Stimulated activated CD4-positive, alpha-beta T cell treated with anti-CD3 and anti-CD28 coated beads, TNF-alpha, amount 100 ng/mL, for 1 hour (primary cell): ENCODE data around the gene SYNPR.
"Not testable (repeated sequence)": the region's sequence is repeated elsewhere in the genome, so short reads cannot be mapped to it uniquely, and the experiment has no call there.

Experiments used
- DNase-seq, 3 donors: peaks; one replicate each; pipeline ENCODE4 v3.0.0-alpha.2; 2020; ENCODE audit warnings: low read depth in 3 of 3, low spot score in 1 of 3

Gene SYNPR

DNA sequence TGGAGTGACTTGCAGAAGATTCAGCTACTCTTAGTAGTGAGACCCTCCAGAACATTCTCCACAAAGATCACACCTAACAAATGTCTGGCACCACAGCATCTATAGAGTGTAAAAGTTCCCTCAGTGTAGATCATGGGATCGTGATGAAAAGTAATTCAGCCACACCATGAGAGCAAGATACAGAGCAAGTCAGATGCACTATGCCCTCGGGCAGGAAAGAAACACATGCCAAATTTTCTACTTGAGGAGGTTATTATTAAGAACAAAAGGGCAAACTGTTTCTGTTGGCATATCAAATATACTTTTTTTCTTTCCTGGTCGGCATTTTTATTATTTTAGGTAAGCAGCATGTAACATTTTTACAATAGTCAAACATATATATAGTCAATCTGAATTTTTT is 329.6 kb downstream of the SYNPR start:
- DNase-seq = no peak

DNA sequence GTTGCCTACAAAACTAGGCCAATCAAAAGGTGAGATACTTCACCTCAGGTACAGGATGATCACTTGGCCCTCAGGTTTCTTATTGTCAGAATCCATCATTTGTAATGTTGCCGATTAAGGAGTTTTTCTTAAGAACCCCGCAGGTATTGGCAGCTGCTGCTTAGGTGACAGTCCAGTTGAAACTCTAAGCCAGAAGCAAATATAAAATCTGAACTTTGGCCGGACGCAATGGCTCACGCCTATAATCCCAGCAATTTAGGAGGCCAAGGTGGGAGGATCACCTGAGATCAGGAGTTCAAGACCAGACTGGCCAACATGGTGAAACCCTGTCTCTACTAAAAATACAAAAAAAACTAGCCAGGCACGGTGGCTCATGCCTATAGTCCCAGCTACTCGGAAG is 331.3 kb downstream of the SYNPR start:
- DNase-seq = no peak

DNA sequence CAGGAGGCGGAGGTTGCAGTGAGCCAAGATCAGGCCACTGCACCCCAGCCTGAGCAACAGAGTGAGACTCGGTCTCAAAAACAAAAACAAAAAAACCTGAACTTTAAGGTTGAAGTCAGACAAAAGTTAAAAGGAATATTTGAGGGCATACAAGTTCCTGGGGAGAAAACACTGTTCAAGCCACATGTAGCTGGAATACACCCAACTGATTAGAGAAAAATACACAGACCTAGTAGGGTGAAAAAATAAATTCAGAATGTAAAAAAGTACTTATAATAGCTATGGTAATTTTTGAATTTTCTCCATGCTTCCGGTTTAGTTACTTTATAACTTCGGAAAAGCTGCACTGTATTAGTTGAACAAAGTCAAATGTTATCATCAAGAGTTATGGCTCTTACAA is 331.7 kb downstream of the SYNPR start:
- DNase-seq = no peak

DNA sequence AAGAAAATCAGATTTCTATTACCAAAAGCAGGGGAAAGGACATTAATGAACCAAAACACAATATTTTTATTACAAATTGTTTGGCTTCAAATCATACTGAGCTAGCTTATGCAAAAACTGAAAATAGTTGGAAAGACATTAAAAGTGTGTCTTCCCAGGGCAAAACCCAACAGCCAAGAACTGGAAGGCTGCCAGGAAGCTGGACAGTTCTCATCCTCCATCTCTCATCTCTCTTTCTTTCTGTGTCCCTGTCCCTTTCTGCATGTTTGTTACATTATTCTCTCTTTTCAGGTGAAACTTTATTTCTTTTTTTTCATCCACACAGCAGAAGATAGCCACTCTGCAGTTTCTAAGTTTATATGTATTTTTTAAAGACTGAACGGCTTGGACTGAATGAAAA is 333.3 kb downstream of the SYNPR start:
- no peak for DNase-seq

DNA sequence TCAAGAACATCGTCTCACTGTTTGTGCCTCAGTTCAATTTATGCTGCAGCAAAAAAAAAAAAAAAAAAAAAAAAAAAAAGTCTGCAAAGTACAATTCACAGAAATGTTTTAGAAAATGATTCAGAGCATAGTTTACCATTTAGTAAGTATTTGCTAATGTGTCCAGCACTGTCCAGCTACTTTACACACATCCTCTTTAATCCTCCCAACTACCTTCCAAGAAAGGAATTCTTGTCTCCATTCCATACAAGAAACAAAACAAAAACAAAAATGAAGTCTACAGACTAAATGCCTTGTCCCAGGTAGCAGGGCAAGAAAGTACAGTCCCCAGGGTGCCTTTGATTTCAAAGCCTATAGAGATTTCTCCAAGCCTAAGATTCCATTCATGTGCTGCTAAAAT is 335.5 kb downstream of the SYNPR start:
- DNase-seq = no peak

DNA sequence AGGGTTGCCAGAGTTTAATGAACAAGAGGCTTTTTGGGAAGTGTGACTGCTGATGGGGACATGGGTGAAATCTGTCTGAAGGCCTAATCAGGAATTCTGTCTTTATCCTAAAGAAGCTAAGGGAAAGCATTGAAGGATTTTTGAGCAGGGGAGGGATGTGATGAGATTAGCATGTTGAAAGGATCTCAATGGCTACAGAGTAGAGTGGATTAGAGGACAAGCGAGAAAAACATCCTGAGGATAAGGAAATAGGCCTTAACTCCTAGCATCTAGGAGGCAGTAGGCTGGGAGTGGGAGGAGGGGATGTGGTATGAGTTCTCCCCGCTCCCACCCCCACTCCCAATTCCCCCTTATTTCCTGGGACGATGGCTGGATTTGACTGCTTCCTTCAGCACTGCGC is 339.3 kb downstream of the SYNPR start:
- DNase-seq = no peak

DNA sequence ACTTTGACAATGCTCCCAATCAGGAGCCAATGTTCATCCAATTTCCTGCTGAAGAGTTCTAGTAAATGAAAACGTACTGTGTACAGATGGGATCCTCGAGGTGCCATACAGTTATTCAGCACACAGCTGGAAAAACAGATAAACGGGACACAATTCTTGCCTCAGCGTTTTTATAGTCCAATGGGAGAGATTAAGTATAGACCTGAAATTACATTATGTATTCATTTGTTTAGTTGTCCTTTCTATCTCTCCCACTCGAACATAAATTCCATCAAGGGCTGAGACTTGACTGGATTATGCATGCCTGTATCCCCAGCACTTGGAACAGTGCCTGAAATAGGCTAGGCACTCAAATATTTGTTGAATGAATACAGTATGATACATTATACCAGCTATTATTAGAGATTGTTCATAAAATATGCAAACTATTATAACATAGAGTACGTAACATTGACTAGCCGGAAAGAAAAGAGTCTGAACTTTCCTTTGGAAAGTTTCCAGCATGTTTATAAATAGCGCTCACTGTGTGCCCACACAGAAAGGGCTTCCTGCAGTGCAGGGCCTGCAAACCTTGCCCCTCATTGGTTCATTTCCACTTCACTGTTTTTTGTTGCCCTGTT is 346.9 kb downstream of the SYNPR start:
- DNase-seq = no peak

DNA sequence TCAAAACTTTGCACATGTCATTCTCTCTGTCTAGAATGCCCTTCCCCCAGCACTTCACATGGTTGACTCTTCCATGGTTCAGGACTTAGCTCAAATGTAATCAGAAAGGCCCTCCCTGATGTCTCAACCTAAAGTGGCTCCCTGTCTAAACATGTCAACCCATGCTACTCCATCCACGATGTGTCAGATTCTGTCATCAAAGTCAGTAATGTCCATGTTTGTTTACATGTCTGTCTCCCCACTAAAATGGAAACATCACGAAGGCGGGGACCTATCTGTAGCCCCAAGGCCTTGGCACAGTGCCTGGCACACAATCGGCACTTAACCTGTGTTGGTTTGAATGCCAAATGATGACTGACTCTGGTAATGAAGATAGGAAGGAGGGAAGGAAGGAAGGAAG is 353.6 kb downstream of the SYNPR start:
- no peak for DNase-seq

DNA sequence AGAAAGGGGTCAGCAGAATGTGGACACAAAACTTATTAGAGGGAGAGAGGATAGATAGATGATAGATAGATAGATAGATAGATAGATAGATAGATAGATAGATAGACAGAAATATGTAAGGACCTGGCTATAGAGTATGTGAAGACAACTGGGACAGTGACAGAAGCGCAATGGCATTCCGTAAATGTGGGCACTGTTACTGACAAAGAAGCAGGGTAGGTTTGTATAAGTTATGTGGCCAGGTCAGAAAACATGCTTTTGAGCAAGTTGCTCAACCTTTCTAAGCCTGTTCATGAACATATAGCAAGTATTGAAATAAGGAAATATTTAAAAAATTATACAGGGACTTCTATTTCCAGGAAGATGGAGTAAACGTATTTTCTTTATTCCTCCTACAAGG is 357.1 kb downstream of the SYNPR start:
- no peak for DNase-seq

DNA sequence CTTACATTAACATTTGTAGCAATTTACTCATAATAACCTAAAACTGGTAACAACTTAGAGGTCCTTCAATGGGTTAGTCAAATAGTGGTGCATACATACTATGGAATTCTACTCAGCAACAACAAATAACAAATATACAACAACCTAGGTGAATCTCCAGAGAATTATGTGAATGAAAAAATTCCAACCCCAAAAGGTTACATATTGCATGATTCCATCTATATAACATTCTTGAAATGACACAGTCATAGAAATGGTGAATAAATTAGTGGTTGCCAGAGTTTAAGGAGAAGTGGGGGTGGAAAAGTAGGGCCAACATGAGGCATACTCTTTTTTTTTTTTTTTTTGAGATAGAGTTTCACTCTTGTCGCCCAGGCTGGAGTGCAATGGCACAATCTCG is 361.7 kb downstream of the SYNPR start:
- no peak for DNase-seq

DNA sequence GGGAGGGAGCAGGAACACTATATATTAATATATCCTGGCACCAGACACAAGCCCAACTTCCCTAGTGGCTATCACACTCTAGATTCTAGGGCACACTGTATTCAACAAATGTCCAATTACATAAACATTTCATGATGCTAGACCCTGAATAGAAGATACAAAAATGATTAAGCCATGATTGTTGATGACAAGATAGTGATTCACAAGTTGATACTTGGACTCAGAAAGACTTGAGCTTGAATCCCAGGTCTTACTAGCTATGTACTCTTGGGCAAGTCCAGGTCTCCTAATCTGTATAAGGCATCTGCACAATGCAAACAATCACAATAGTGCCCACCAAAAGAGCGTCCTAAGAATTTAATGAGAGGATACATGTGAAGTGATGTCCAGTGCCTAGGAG is 364.4 kb downstream of the SYNPR start:
- DNase-seq = no peak

DNA sequence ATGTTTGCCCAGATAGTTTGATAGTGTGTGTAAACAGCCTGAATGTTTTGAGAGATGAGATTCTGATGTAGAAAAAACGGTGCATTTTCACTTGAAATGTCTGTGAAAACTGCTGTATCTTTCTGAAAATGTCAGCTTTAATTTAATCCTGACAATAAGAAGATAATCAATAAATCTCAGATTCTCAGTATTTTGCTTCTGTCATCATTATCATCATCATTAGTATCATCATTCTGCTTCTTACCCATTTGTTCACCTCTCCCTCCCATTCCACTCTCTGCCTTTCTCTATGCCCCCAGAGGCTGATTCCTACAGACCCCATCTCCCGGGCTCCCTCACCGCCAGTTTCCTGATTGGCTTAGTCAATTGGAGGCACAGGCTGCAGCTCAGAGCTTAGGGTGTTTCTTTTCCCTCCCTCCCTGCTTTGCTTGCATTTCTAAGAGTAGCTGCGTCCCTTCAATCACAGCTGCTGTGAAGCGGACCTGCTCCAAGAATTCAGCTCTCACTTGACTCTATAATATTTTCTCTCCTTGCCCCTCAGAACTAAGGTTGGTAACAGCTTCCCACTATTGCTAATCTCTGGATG is 366.2 kb downstream of the SYNPR start:
- no peak for DNase-seq

DNA sequence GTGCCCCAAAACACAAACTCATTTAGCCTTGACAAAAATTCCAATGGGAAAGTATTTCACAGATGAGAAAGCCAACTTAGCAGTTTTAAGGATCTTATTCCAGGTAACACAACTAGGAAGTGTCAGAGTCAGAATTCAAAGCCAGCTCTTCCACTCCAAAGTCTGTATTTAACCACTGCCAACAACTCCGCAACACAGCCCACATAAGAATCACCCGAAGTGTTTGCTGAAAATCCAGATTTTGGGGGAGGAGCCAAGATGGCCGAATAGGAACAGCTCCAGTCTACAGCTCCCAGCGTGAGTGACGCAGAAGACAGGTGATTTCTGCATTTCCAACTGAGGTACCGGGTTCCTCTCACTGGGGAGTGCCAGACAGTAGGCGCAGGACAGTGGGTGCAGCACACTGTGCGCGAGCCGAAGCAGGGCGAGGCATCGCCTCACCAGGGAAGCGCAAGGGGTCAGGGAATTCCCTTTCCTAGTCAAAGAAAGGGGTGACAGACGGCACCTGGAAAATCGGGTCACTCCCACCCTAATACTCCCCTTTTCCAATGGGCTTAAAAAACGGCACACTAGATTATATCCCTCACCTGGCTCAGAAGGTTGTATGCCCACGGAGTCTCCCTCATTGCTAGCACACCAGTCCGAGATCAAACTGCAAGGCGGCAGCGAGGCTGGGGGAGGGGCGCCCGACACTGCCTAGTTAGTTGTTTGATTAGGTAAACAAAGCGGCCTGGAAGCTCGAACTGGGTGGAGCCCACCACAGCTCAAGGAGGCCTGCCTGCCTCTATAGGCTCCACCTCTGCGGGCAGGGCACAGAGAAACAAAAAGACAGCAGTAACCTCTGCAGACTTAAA is 367.0 kb downstream of the SYNPR start:
- not testable (repeated sequence) for DNase-seq

DNA sequence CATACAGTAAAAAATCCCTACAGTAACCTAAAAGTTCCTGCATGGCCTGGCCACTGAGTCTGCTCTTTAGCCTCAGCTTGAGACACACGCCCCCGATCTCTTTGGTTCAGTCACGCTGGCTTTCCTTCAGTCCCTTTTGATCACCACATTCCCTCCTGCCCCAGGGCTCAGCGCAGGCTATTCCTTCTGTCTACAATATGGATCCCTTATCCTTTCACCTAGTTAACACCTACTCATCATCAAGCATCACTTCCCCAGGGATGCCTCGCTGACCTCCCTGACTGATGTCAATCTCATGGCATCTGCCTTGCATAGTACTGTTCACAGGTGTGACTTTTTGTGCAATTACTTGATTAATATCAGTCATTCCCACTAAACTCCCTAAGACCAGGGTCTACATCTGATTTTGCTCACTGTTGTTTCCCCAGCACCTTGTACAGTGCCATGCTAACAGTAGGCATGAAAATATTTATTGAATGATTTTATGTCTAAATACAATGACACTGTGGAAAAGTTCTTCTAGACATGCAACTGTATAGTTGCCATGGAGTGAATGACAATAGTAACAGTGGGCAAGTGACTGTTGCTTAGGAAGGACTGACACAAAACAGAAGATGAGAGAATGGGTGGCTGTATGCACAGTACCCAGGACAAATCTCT is 374.1 kb downstream of the SYNPR start, which contains the start of gene SNTN:
Gene SNTN, plus strand, starts transcription at position 610 of the 660 bp plus-strand sequence. Its CDS starts 13 bp downstream, at position 623.
- no peak for DNase-seq

DNA sequence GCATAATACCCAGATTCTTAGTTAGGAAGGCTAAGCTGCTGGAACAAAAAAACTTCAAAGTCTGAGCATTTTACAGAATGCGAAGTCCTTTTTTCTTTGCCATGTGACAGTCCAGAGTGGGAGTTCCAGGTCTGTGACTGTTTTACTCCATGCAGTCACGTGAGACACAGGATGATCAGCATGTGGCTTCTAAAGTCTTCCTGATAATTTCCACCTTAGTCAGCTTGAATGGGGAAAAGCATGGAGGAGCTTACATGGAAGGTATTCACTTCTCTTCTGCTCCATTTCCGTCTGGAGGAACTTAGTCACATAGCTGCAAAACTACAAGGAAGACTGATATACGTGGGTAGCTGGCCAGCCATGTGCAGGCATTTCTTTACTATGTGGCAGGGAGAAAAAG is 376.1 kb downstream of the SYNPR start:
- no peak for DNase-seq

DNA sequence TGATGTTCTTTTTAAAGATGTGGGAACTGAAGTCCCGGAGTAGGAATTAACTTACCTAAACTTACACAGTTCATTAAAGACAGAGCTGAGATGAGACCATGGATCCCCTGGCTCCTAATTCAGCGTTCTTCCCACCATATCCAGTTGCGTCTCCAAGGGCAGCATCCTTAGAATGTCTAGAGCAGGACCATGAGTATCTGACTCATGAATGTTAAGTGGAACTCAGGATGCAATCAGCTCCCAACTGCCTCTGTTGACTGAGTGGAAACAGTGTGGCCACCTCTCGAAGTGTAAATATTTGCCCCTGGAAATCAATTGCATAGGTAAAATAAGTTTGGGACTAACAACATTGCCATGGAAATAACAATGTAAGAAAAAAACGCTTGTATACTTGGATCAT is 376.8 kb downstream of the SYNPR start:
- no peak for DNase-seq

DNA sequence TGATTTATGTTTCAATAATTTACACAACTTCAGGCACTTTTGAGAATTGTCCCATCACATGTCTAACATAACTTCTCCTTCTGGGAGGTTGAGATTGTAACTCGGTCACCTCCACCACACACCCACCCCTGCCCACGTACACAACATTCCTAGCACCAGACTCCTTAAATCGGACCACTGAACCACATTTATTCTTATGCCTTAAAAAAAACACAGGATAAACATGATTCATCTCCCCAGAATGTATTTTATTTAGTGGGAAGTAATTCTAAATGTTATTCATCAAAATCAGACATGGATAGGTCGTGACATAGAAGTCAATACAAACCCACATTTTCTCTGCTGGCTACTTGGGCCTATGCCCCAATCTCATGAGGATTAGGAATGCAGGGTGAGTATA is 377.4 kb downstream of the SYNPR start:
- DNase-seq = no peak

DNA sequence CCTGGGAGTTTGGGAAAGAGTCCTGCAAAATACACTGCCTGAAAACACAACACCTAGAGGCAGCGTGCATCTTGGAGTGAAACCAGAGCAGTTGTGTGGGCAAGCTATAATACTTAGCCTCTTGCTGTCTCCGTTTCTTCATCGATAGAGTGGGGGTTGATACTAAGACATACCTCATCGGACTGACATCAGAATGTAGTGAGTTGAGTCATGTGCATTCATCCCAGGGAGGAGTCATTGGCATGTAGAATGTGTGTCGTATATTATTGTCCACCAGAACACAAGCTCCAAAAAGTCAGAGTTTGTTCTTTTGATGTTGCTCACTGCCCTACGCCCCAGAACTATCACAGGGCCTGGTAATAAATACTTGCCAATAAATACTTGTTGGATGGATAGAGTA is 378.7 kb downstream of the SYNPR start:
- DNase-seq = no peak

DNA sequence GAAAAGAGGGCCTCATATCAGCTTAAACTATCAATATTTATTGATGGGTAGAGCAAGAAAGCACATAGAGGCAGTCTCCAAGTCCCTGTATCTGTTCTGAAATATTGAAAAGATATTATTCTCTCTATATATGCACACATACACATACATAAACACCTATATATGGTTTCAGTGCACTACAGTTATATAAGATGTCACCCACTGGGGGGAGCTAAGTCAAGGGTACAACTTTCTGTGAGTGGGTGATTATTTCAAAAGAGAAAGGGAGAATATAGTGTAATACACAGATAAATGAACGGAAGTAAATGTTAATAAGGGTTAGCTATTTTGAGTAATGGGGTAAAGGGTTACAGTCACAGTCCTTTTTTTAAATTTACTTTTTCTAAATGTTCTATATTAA is 383.1 kb downstream of the SYNPR start:
- no peak for DNase-seq

DNA sequence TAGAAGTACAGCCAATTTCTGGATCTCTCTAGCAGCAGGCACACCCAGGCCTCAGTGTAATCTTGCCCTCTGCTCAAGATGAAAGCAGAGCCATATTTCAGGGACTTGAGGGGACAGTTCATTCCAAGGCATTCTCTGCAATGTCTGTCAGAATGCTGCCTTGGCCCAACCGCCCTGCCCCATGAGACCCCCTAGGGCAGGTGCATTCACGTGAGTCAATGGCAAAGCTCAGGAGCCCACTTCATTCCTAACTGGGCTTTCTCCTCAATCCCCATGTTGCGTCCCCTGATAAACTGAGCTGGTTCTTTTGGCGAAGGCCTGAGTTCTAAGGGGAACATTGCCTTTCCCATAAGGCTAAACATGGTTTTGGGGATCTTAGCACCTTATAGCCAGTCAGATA is 383.9 kb downstream of the SYNPR start:
- DNase-seq = no peak

DNA sequence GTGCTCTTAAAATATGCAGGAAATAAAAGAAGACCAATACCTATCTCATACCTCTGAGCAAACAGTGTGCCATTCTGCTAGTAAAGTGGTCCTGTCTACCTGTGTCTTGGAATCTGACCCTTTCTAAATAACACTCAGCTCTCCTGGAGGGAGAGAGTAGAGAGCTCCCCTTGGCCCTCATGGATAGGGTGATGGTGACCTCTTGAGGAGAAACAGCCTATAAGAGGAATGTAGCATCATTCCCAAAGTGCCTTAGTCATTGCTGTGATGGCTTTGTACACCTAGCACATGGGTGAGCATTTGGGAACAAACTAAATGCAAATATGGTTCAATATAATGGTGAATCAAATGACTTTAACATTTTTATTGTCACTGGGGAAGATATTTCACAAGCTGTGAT is 384.4 kb downstream of the SYNPR start:
- DNase-seq = no peak
